Natural killer cell (primary cell): ENCODE results near the gene PURA. TPM values are rescaled to one million over a fixed set of nuclear protein-coding genes. Genes with fewer than 3 reads are reported as not detected.

Source experiments
- ATAC-seq, 3 donors: fragments of 150-1000 bp in 2 of 3; fragments of 200-7000 bp in 1 of 3; cut with Tn5 transposase; 1 replicate in 1 of 3; 2 replicates in 2 of 3; pipeline ENCODE4 v1.10.0; 2021; ENCODE audit warnings: mild to moderate bottlenecking in 2 of 3, moderate library complexity in 2 of 3
- DNase-seq, 2 donors: peaks; one replicate each; pipeline versions ENCODE4 v3.0.0 to v3.0.0-alpha.2; 2013 to 2021; ENCODE audit warnings: mixed read lengths in 1 of 2
- H3K27ac ChIP-seq: one replicate; pipeline ENCODE4 v1.5.1; 2013; ENCODE audit warnings: mild to moderate bottlenecking, low read length
- H3K27me3 ChIP-seq: one replicate; pipeline ENCODE4 v1.6.1; 2013; ENCODE audit warnings: low read length; ENCODE audit not compliant: control insufficient read depth, insufficient read depth
- H3K36me3 ChIP-seq: one replicate; pipeline ENCODE4 v1.6.1; 2013; ENCODE audit warnings: low read length; ENCODE audit not compliant: control insufficient read depth, insufficient read depth
- H3K4me1 ChIP-seq: one replicate; pipeline ENCODE4 v1.6.1; 2013; ENCODE audit warnings: low read length; ENCODE audit not compliant: control insufficient read depth, insufficient read depth
- H3K4me3 ChIP-seq: one replicate; pipeline ENCODE4 v1.5.1; 2013; ENCODE audit warnings: low read length
- H3K9me3 ChIP-seq: one replicate; pipeline ENCODE4 v1.6.1; 2013; ENCODE audit warnings: low read length; ENCODE audit not compliant: control insufficient read depth, insufficient read depth
- H3K27ac Mint-ChIP-seq, 2 donors: one replicate each; pipeline ENCODE4 v1.8.0; 2022; ENCODE audit warnings: mild to moderate bottlenecking in 2 of 2, mixed read lengths in 2 of 2, moderate library complexity in 1 of 2
- H3K27me3 Mint-ChIP-seq, 2 donors: one replicate each; pipeline ENCODE4 v1.8.0; 2022; ENCODE audit warnings: low read depth in 2 of 2, mixed read lengths in 2 of 2
- H3K36me3 Mint-ChIP-seq: one replicate; pipeline ENCODE4 v1.8.0; 2022; ENCODE audit warnings: mixed read lengths
- H3K4me1 Mint-ChIP-seq, 2 donors: one replicate each; pipeline ENCODE4 v1.8.0; 2022; ENCODE audit warnings: mixed read lengths in 2 of 2
- H3K4me3 Mint-ChIP-seq: one replicate; pipeline ENCODE4 v1.8.0; 2022; ENCODE audit warnings: mild to moderate bottlenecking, moderate library complexity, mixed read lengths
- H3K9me3 Mint-ChIP-seq, 2 donors: one replicate each; pipeline ENCODE4 v1.8.0; 2022; ENCODE audit warnings: mixed read lengths in 2 of 2
- CTCF ChIP-seq: fragments of 200-600 bp; IDR thresholded peaks from one replicate; pipeline ENCODE4 v1.8.0; 2022; ENCODE audit warnings: antibody characterized with exemption
- WGBS: methylation state at CpG from one replicate; pipeline ENCODE4 v1.1.7; 2013; ENCODE audit warnings: missing lambda C conversion rate; ENCODE audit not compliant: insufficient coverage; 5-methylcytosine and 5-hydroxymethylcytosine counted together
- intact Hi-C: fragments of 100-400 bp; cut with micrococcal nuclease; formaldehyde crosslinking; loops from one replicate; pipeline ENCODE4 v1.14.2; 2022
- total RNA-seq, 4 donors: library from RNA; stranded (reverse); fragments of 120-200 nt in 1 of 4; gene quantifications; one replicate each; pipeline versions ENCODE4 v1.2.3 to v1.2.4, GENCODE V29; 2013 to 2022

The PURA gene
- total RNA-seq, 3 donors from 2014 or later (not counting 1 experiment from before 2014, with no cell fraction given) = 8.1 to 12.0 (median 9.8) TPM

GRCh38 chr5:140168371-140168770, 54.5 kb downstream of the PURA start:
- no peak for TF ChIP-seq CTCF
- H3K4me3 Mint-ChIP-seq = no peak overlapping the region
- Histone ChIP-seq H3K4me1 (no peaks in the 10 kb centered on the region), H3K4me3 (no peak overlapping the region), H3K27ac (no peak overlapping the region), H3K27me3 (no peaks in the 10 kb centered on the region), H3K9me3 (no peaks in the 10 kb centered on the region), H3K36me3 (no peaks in the 10 kb centered on the region)
- peaks cover 2 to 4% of the 10 kb centered on the region in 2 donors for H3K27me3 Mint-ChIP-seq
- H3K4me1 Mint-ChIP-seq = no peaks in the 10 kb centered on the region
- H3K9me3 Mint-ChIP-seq = no peaks in the 10 kb centered on the region
- WGBS = 89% methylated on average over 1 of the region's 2 CpGs
- DNase-seq (no peak), ATAC-seq (no peak)
- H3K27ac Mint-ChIP-seq = no peak overlapping the region
- H3K36me3 Mint-ChIP-seq = no peaks in the 10 kb centered on the region
- intact Hi-C loops = no loop called here

- TF ChIP-seq CTCF = no peak
- Mint-ChIP-seq H3K27ac (no peak overlapping the region), H3K4me3 (no peak overlapping the region), H3K27me3 (peaks cover 5 to 11% of the 10 kb centered on the region in 2 donors), H3K4me1 (peaks cover 5 to 7% of the 10 kb centered on the region in 2 donors), H3K9me3 (no peaks in the 10 kb centered on the region), H3K36me3 (no peaks in the 10 kb centered on the region)
- no peak overlapping the region for H3K27ac ChIP-seq
- WGBS = 92% methylated on average over 1 of the region's 1 CpG
- H3K4me3 ChIP-seq = no peak overlapping the region
- intact Hi-C loops = no loop called here
- H3K36me3 ChIP-seq = no peaks in the 10 kb centered on the region
- DNase-seq (no peak), ATAC-seq (no peak)
- H3K9me3 ChIP-seq = no peaks in the 10 kb centered on the region
- H3K27me3 ChIP-seq = no peaks in the 10 kb centered on the region
- peaks cover 1% of the 10 kb centered on the region for H3K4me1 ChIP-seq
Measured at GRCh38 chr5:140169410-140169809, 55.5 kb downstream of the PURA start.

- no peak overlapping the region for H3K4me3 ChIP-seq
- peaks cover 4% of the 10 kb centered on the region for H3K27me3 ChIP-seq
- peaks cover 21% of the 10 kb centered on the region in 2 donors for H3K4me1 Mint-ChIP-seq
- no peak overlapping the region for H3K4me3 Mint-ChIP-seq
- TF ChIP-seq CTCF = no peak
- no peak for DNase-seq
- H3K36me3 Mint-ChIP-seq = no peaks in the 10 kb centered on the region
- H3K9me3 ChIP-seq = no peaks in the 10 kb centered on the region
- 96% methylated on average over 2 of the region's 2 CpGs for WGBS
- H3K36me3 ChIP-seq = no peaks in the 10 kb centered on the region
- no peaks in the 10 kb centered on the region for H3K9me3 Mint-ChIP-seq
- no peak overlapping the region for H3K27ac ChIP-seq
- peaks cover 11% of the 10 kb centered on the region in 2 donors for H3K27me3 Mint-ChIP-seq
- H3K4me1 ChIP-seq = peaks cover 13% of the 10 kb centered on the region
- intact Hi-C loops = no loop called here
- H3K27ac Mint-ChIP-seq = no peak overlapping the region
- no peak for ATAC-seq
Measured at GRCh38 chr5:140172483-140172882, 58.6 kb downstream of the PURA start.

- H3K27ac Mint-ChIP-seq = peak overlapping the region; percentile 89 to 97
- intact Hi-C loops = loop anchor here (2.0 kb wide), 1 partner anchor 59 kb away; the partner anchor contains the start of gene PURA
- no peaks in the 10 kb centered on the region for H3K36me3 Mint-ChIP-seq
- Histone ChIP-seq H3K27ac (no peak overlapping the region), H3K27me3 (peaks cover 4% of the 10 kb centered on the region), H3K9me3 (no peaks in the 10 kb centered on the region), H3K4me3 (no peak overlapping the region), H3K4me1 (peaks cover 13% of the 10 kb centered on the region), H3K36me3 (no peaks in the 10 kb centered on the region)
- no peak for TF ChIP-seq CTCF
- WGBS = 97% methylated on average over 2 of the region's 2 CpGs
- no peak for ATAC-seq
- peak overlapping the region; percentile 95 for H3K4me3 Mint-ChIP-seq
- H3K9me3 Mint-ChIP-seq = no peaks in the 10 kb centered on the region
- H3K4me1 Mint-ChIP-seq = peaks cover 21% of the 10 kb centered on the region in 2 donors
- H3K27me3 Mint-ChIP-seq = peaks cover 11% of the 10 kb centered on the region in 2 donors
- DNase-seq = no peak
Measured at GRCh38 chr5:140174014-140174413, 60.1 kb downstream of the PURA start.
